Lower lobe of right lung (tissue), 2 donors: ENCODE results near the gene FAM200A. TPM values are rescaled to one million over a fixed set of nuclear protein-coding genes. Genes with fewer than 3 reads are reported as not detected.
"Not testable (repeated sequence)": the region's sequence is repeated elsewhere in the genome, so short reads cannot be mapped to it uniquely, and the experiment has no call there.

Experiments used
- ATAC-seq, 2 donors: fragments of 200-7000 bp; cut with Tn5 transposase; one replicate each; pipeline ENCODE4 v1.9.1; 2020 to 2022; ENCODE audit warnings: mild to moderate bottlenecking in 2 of 2, moderate library complexity in 2 of 2
- DNase-seq: peaks from one replicate; pipeline ENCODE4 v3.0.0-alpha.2; 2020
- H3K27ac ChIP-seq: fragments of 200-600 bp; one replicate; pipeline ENCODE4 v1.8.0; 2022
- H3K27me3 ChIP-seq: fragments of 200-600 bp; one replicate; pipeline ENCODE4 v1.8.0; 2022; ENCODE audit warnings: low read depth
- H3K36me3 ChIP-seq: fragments of 200-600 bp; one replicate; pipeline ENCODE4 v1.8.0; 2022; ENCODE audit warnings: mild to moderate bottlenecking
- H3K4me1 ChIP-seq: fragments of 200-600 bp; one replicate; pipeline ENCODE4 v1.8.0; 2022
- H3K4me3 ChIP-seq: fragments of 200-600 bp; one replicate; pipeline ENCODE4 v1.8.0; 2022; ENCODE audit warnings: mild to moderate bottlenecking
- H3K9me3 ChIP-seq: fragments of 200-600 bp; one replicate; pipeline ENCODE4 v1.8.0; 2022
- CTCF ChIP-seq: fragments of 200-600 bp; IDR thresholded peaks from one replicate; pipeline ENCODE4 v1.8.0; 2022; ENCODE audit warnings: antibody characterized with exemption, mild to moderate bottlenecking
- intact Hi-C: fragments of 100-400 bp; cut with DNase I; formaldehyde crosslinking; loops from one replicate; pipeline ENCODE4 v1.11.0; 2022
- total RNA-seq: library from RNA; stranded (reverse); fragmentation: NEBNext Ultra II Directional; extraction: Animal tissue kit (Norgen Biotek cat#: 25700); gene quantifications from one replicate; pipeline ENCODE4 v1.2.1, GENCODE V29; 2021
- donor health status: DM: no; HTN: yes; CAD: no; lungs with severe emphysema.

FAM200A gene
- total RNA-seq, 1 donor from 2014 or later: 6.7 TPM

- Histone ChIP-seq H3K27me3 (no peaks in the 10 kb centered on the region), H3K9me3 (no peaks in the 10 kb centered on the region), H3K4me3 (no peak overlapping the region), H3K27ac (no peak overlapping the region), H3K36me3 (no peaks in the 10 kb centered on the region), H3K4me1 (no peaks in the 10 kb centered on the region)
- DNase-seq (no peak), ATAC-seq (no peak)
- TF ChIP-seq CTCF: no peak
- intact Hi-C loops: no loop called here
Measured at GRCh38 chr7:99588868-99589267, 37.0 kb upstream of the FAM200A start.

- H3K36me3 ChIP-seq, H3K9me3 ChIP-seq, ATAC-seq, H3K27me3 ChIP-seq, DNase-seq, intact Hi-C loops: not testable (repeated sequence)
- Histone ChIP-seq H3K27ac (peak overlapping the region; percentile 1), H3K4me3 (peak overlapping the region; percentile 63), H3K4me1 (peaks cover 11% of the 10 kb centered on the region)
Measured at GRCh38 chr7:99580778-99581332, 28.9 kb upstream of the FAM200A start.

- Histone ChIP-seq H3K4me1 (peaks cover 11% of the 10 kb centered on the region), H3K27ac (peak overlapping the region; percentile 1), H3K27me3 (no peaks in the 10 kb centered on the region), H3K36me3 (no peaks in the 10 kb centered on the region), H3K9me3 (no peaks in the 10 kb centered on the region), H3K4me3 (peak overlapping the region; percentile 63)
- TF ChIP-seq CTCF: peak; percentile 48
- DNase-seq (no peak), ATAC-seq (peak; percentile 76 to 80)
- intact Hi-C loops: no loop called here
Measured at GRCh38 chr7:99579956-99580777, 28.3 kb upstream of the FAM200A start.

GRCh38 chr7:99579281-99579955 lies 27.5 kb upstream of the FAM200A start:
- Histone ChIP-seq H3K27me3 (no peaks in the 10 kb centered on the region), H3K27ac (no peak overlapping the region), H3K9me3 (no peaks in the 10 kb centered on the region), H3K4me1 (peaks cover 11% of the 10 kb centered on the region), H3K36me3 (no peaks in the 10 kb centered on the region), H3K4me3 (peak overlapping the region; percentile 63)
- no peak for TF ChIP-seq CTCF
- no peak for ATAC-seq
- intact Hi-C loops: no loop called here
- no peak for DNase-seq

- peak overlapping the region; percentile 19 for H3K27ac ChIP-seq
Measured at GRCh38 chr7:99576251-99576650, 24.3 kb upstream of the FAM200A start.

More at GRCh38 chr7:99576251-99576650, 24.3 kb upstream of the FAM200A start:
- TF ChIP-seq CTCF: no peak
- peaks cover 26% of the 10 kb centered on the region for H3K36me3 ChIP-seq
- no peaks in the 10 kb centered on the region for H3K9me3 ChIP-seq
- ATAC-seq: peak; percentile 4 to 5
- no peak for DNase-seq
- intact Hi-C loops: no loop called here
- no peaks in the 10 kb centered on the region for H3K27me3 ChIP-seq
- no peak overlapping the region for H3K4me3 ChIP-seq
- H3K4me1 ChIP-seq: peaks cover 13% of the 10 kb centered on the region
